HepG2 (cell line): ENCODE data around the gene LTBR. TPM values are rescaled to one million over a fixed set of nuclear protein-coding genes. Genes with fewer than 3 reads are reported as not detected.

Source experiments
- FLYWCH1 ChIP-seq: sonication (generic); formaldehyde crosslinking; IDR thresholded peaks from 2 replicates; pipeline ENCODE4 v1.8.1; 2023; ENCODE audit warnings: mild to moderate bottlenecking, missing genetic modification reagents
- HOXA5 ChIP-seq: sonication (generic); formaldehyde crosslinking; IDR thresholded peaks from 2 replicates; pipeline ENCODE4 v1.4.0; 2020; ENCODE audit warnings: missing genetic modification reagents
- IKZF1 ChIP-seq: fragments of 450-650 bp; IDR thresholded peaks from 2 replicates; pipeline ENCODE4 v1.7.1; 2016
- KAT7 ChIP-seq: IDR thresholded peaks from 2 replicates; pipeline ENCODE4 v1.6.1; 2018; ENCODE audit warnings: borderline replicate concordance, missing compliant biosample characterization
- KLF9 ChIP-seq: IDR thresholded peaks from 2 replicates; pipeline ENCODE4 v1.6.1; 2016; ENCODE audit warnings: low read depth
- MLXIP ChIP-seq: sonication (generic); formaldehyde crosslinking; IDR thresholded peaks from 2 replicates; pipeline ENCODE4 v1.9.0; 2021; ENCODE audit warnings: missing genetic modification reagents, borderline replicate concordance
- MTF2 ChIP-seq: sonication (generic); formaldehyde crosslinking; IDR thresholded peaks from 2 replicates; pipeline ENCODE4 v1.5.0; 2020; ENCODE audit warnings: missing genetic modification reagents, borderline replicate concordance
- NFIB ChIP-seq: sonication (generic); formaldehyde crosslinking; IDR thresholded peaks from 2 replicates; pipeline ENCODE4 v1.9.0; 2021; ENCODE audit warnings: missing genetic modification reagents, mild to moderate bottlenecking, borderline replicate concordance
- NR3C1 ChIP-seq: sonication (generic); formaldehyde crosslinking; IDR thresholded peaks from 2 replicates; pipeline ENCODE4 v1.4.0; 2020; ENCODE audit warnings: missing genetic modification reagents
- SALL1 ChIP-seq: sonication (generic); formaldehyde crosslinking; IDR thresholded peaks from 2 replicates; pipeline ENCODE4 v1.8.0; 2022; ENCODE audit warnings: mild to moderate bottlenecking, missing genetic modification reagents
- SP140L ChIP-seq: sonication (generic); formaldehyde crosslinking; IDR thresholded peaks from 2 replicates; pipeline ENCODE4 v1.4.0; 2020; ENCODE audit warnings: missing genetic modification reagents, borderline replicate concordance
- TIGD3 ChIP-seq: sonication (generic); formaldehyde crosslinking; IDR thresholded peaks from 2 replicates; pipeline ENCODE4 v1.5.1; 2020; ENCODE audit warnings: mild to moderate bottlenecking, missing genetic modification reagents, borderline replicate concordance
- TOE1 ChIP-seq: sonication (generic); formaldehyde crosslinking; IDR thresholded peaks from 2 replicates; pipeline ENCODE4 v1.4.0; 2020; ENCODE audit warnings: mild to moderate bottlenecking, missing genetic modification reagents
- TRIM22 ChIP-seq: fragments of 450-650 bp; IDR thresholded peaks from 2 replicates; pipeline ENCODE4 v1.6.1; 2017
- ZNF546 ChIP-seq: sonication (generic); formaldehyde crosslinking; conservative IDR thresholded peaks from 2 replicates; pipeline ENCODE4 v1.8.1; 2023; ENCODE audit warnings: mild to moderate bottlenecking, missing genetic modification reagents
- ZNF609 ChIP-seq: sonication (generic); formaldehyde crosslinking; IDR thresholded peaks from 2 replicates; pipeline ENCODE4 v1.4.0; 2020; ENCODE audit warnings: mild to moderate bottlenecking, missing genetic modification reagents, borderline replicate concordance
- ZNF879 ChIP-seq: sonication (generic); formaldehyde crosslinking; IDR thresholded peaks from 2 replicates; pipeline ENCODE4 v1.8.1; 2023; ENCODE audit warnings: missing genetic modification reagents
- polyA plus RNA-seq, 8 experiments: library from polyadenylated mRNA; depleted of rRNA in 3 of 8; stranded (reverse) in 7 of 8; unstranded in 1 of 8; fragments of >200 nt; fragmentation: Illumina TruSeq in 4 of 8; extraction: Trizol in 4 of 8; gene quantifications; 2 replicates each; pipeline versions ENCODE4 v1.2.1 to v1.2.3, GENCODE V29; 2011 to 2016; ENCODE audit warnings: low read depth in 4 of 8, missing spikeins in 1 of 8, mixed read lengths in 1 of 8; ENCODE audit not compliant: insufficient read depth in 1 of 8
- total RNA-seq, 5 experiments: library from RNA; depleted of rRNA; stranded (reverse); fragments of >200 nt; fragmentation: Illumina TruSeq; extraction: Trizol; gene quantifications; 2 replicates each; pipeline ENCODE4 v1.2.3, GENCODE V29; 2016; ENCODE audit warnings: low read depth in 1 of 5

The LTBR gene
- total and polyA plus RNA-seq, 2 of the 13 experiments (the other 11 are each of a cell fraction or from before 2014, with no cell fraction given), result 31.4 to 34.8 TPM

GRCh38 chr12:6376870-6377666 is 6.9 kb upstream of the LTBR start (continued):
- no peak for TF ChIP-seq ZNF609 (CRISPR knock-in tag)
- TF ChIP-seq SP140L, result no peak
- no peak for TF ChIP-seq MTF2 (CRISPR knock-in tag)
- no peak for TF ChIP-seq MLXIP (CRISPR knock-in tag)
- no peak for TF ChIP-seq TOE1 (CRISPR knock-in tag)
- TF ChIP-seq NFIB, result no peak
- no peak for TF ChIP-seq TRIM22
- no peak for TF ChIP-seq HOXA5
- TF ChIP-seq NR3C1, result no peak
- no peak for TF ChIP-seq ZNF546
- no peak for TF ChIP-seq ZNF879 (CRISPR knock-in tag)
- no peak for TF ChIP-seq KLF9 (CRISPR knock-in tag)
- no peak for TF ChIP-seq SALL1 (CRISPR knock-in tag)
- TF ChIP-seq KAT7 (CRISPR knock-in tag), result no peak
- TF ChIP-seq IKZF1, result no peak
- 0 out of 2 replicates have a peak, but pooled peaks have one; percentile 37 for TF ChIP-seq FLYWCH1 (CRISPR knock-in tag)
- no peak for TF ChIP-seq TIGD3 (CRISPR knock-in tag)
